ENCODE results near the gene RACGAP1.

RACGAP1 gene

DNA sequence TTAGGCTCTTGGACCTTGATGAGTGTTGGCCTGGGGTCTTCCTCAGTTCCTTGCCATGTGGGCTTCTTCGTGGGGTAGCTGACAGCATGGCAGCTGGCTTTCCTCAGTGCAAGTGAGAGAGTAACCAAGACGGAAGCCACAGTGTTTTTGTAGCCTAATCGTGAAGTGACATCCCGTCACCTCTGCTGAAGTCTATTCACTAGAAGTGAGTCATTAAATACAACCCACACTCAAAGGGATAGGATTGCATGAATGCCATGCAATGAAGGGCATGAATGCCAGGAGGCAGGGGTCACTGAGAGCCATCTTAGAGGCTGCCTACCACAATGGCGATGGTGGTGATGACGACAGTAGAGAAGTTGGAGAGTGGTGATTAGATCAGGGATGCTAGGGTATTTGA is 18.6 kb upstream of the RACGAP1 start:
- no peaks in the 10 kb centered on the region for H3K27me3 ChIP-seq (replicated peaks; ENCODE audit: control insufficient read depth, insufficient read depth, low read length, poor library complexity, severe bottlenecking)
- DNase-seq, result no peak
- no peak overlapping the region for H3K27ac ChIP-seq (ENCODE audit: insufficient read depth, low read length, poor library complexity, severe bottlenecking)
- no peaks in the 10 kb centered on the region for H3K9me3 ChIP-seq (ENCODE audit: control insufficient read depth, low read length)
- no peaks in the 10 kb centered on the region for H3K36me3 ChIP-seq (ENCODE audit: control insufficient read depth, insufficient read depth, low read length)
- no peak overlapping the region for H3K4me3 ChIP-seq (ENCODE audit: insufficient read depth, low read depth, low read length, poor library complexity, severe bottlenecking)
- no peaks in the 10 kb centered on the region for H3K4me1 ChIP-seq (ENCODE audit: control insufficient read depth, insufficient read depth, low read length, poor library complexity, severe bottlenecking)

DNA sequence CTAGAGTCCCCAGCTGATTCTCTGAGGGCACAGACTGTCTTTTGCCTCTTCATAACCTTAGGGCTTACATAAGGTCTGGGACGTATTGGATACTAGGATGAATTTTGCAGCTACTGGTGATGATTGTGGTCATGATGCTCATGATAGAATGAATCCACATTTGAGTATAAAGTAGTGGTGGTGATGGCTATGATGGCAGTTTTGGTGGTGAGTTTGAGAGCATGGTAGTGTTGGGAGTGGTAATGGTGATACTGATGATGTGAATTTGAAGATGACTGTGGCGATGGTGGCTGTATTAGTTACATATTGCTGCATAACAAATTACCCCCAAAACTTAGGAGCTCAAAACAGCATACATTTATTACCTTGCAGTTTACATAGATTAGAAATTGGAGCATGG is 18.0 kb upstream of the RACGAP1 start:
- no peaks in the 10 kb centered on the region for H3K9me3 ChIP-seq (ENCODE audit: control insufficient read depth, low read length)
- no peaks in the 10 kb centered on the region for H3K27me3 ChIP-seq (replicated peaks; ENCODE audit: control insufficient read depth, insufficient read depth, low read length, poor library complexity, severe bottlenecking)
- no peaks in the 10 kb centered on the region for H3K36me3 ChIP-seq (ENCODE audit: control insufficient read depth, insufficient read depth, low read length)
- H3K4me3 ChIP-seq (ENCODE audit: insufficient read depth, low read depth, low read length, poor library complexity, severe bottlenecking), result no peak overlapping the region
- no peaks in the 10 kb centered on the region for H3K4me1 ChIP-seq (ENCODE audit: control insufficient read depth, insufficient read depth, low read length, poor library complexity, severe bottlenecking)
- no peak overlapping the region for H3K27ac ChIP-seq (ENCODE audit: insufficient read depth, low read length, poor library complexity, severe bottlenecking)
- DNase-seq, result no peak

- no peaks in the 10 kb centered on the region for H3K9me3 ChIP-seq (ENCODE audit: control insufficient read depth, low read length)
- DNase-seq, result no peak
- H3K27ac ChIP-seq (ENCODE audit: insufficient read depth, low read length, poor library complexity, severe bottlenecking), result no peak overlapping the region
- no peaks in the 10 kb centered on the region for H3K36me3 ChIP-seq (ENCODE audit: control insufficient read depth, insufficient read depth, low read length)
- H3K4me1 ChIP-seq (ENCODE audit: control insufficient read depth, insufficient read depth, low read length, poor library complexity, severe bottlenecking), result no peaks in the 10 kb centered on the region
- no peaks in the 10 kb centered on the region for H3K27me3 ChIP-seq (replicated peaks; ENCODE audit: control insufficient read depth, insufficient read depth, low read length, poor library complexity, severe bottlenecking)
- H3K4me3 ChIP-seq (ENCODE audit: insufficient read depth, low read depth, low read length, poor library complexity, severe bottlenecking), result no peak overlapping the region
Observed at GRCh38 chr12:50042693-50043092, 17.4 kb upstream of the RACGAP1 start.

DNA sequence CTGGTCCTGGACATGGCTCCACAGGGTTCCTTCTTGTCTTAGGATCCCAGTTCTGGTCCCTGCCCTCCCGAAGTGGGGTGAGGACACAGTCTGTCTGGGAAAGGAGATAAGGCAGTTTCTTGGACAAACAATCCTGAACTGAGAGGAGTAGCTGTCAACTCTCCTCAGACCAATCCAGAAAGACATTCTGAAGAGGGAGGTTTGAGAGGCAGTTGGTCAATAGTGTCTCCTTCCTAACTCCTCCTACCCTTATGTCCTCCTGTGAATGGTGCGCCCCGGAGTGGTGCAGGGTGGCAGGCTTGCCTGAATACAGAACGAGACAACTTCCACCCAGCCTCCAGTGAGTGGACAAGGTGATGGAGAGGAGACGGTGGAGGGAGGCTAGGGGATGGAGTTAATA is 16.7 kb upstream of the RACGAP1 start:
- Histone ChIP-seq H3K27me3 (replicated peaks; ENCODE audit: control insufficient read depth, insufficient read depth, low read length, poor library complexity, severe bottlenecking) (no peaks in the 10 kb centered on the region), H3K4me3 (ENCODE audit: insufficient read depth, low read depth, low read length, poor library complexity, severe bottlenecking) (no peak overlapping the region), H3K4me1 (ENCODE audit: control insufficient read depth, insufficient read depth, low read length, poor library complexity, severe bottlenecking) (no peaks in the 10 kb centered on the region), H3K27ac (ENCODE audit: insufficient read depth, low read length, poor library complexity, severe bottlenecking) (no peak overlapping the region), H3K36me3 (ENCODE audit: control insufficient read depth, insufficient read depth, low read length) (no peaks in the 10 kb centered on the region), H3K9me3 (ENCODE audit: control insufficient read depth, low read length) (no peaks in the 10 kb centered on the region)
- no peak for DNase-seq

- Histone ChIP-seq H3K27ac (ENCODE audit: insufficient read depth, low read length, poor library complexity, severe bottlenecking) (no peak overlapping the region), H3K36me3 (ENCODE audit: control insufficient read depth, insufficient read depth, low read length) (no peaks in the 10 kb centered on the region), H3K9me3 (ENCODE audit: control insufficient read depth, low read length) (no peaks in the 10 kb centered on the region), H3K4me1 (ENCODE audit: control insufficient read depth, insufficient read depth, low read length, poor library complexity, severe bottlenecking) (no peaks in the 10 kb centered on the region), H3K4me3 (ENCODE audit: insufficient read depth, low read depth, low read length, poor library complexity, severe bottlenecking) (no peak overlapping the region), H3K27me3 (replicated peaks; ENCODE audit: control insufficient read depth, insufficient read depth, low read length, poor library complexity, severe bottlenecking) (no peaks in the 10 kb centered on the region)
- no peak for DNase-seq
Observed at GRCh38 chr12:50041062-50041860, 16.0 kb upstream of the RACGAP1 start.

- no peaks in the 10 kb centered on the region for H3K9me3 ChIP-seq (ENCODE audit: control insufficient read depth, low read length)
- no peaks in the 10 kb centered on the region for H3K27me3 ChIP-seq (replicated peaks; ENCODE audit: control insufficient read depth, insufficient read depth, low read length, poor library complexity, severe bottlenecking)
- H3K4me3 ChIP-seq (ENCODE audit: insufficient read depth, low read depth, low read length, poor library complexity, severe bottlenecking), result no peak overlapping the region
- DNase-seq, result no peak
- H3K36me3 ChIP-seq (ENCODE audit: control insufficient read depth, insufficient read depth, low read length), result no peaks in the 10 kb centered on the region
- H3K27ac ChIP-seq (ENCODE audit: insufficient read depth, low read length, poor library complexity, severe bottlenecking), result no peak overlapping the region
- no peaks in the 10 kb centered on the region for H3K4me1 ChIP-seq (ENCODE audit: control insufficient read depth, insufficient read depth, low read length, poor library complexity, severe bottlenecking)
Observed at GRCh38 chr12:50040657-50041056, 15.4 kb upstream of the RACGAP1 start.

- Histone ChIP-seq H3K4me1 (ENCODE audit: control insufficient read depth, insufficient read depth, low read length, poor library complexity, severe bottlenecking) (no peaks in the 10 kb centered on the region), H3K4me3 (ENCODE audit: insufficient read depth, low read depth, low read length, poor library complexity, severe bottlenecking) (no peak overlapping the region), H3K9me3 (ENCODE audit: control insufficient read depth, low read length) (no peaks in the 10 kb centered on the region), H3K36me3 (ENCODE audit: control insufficient read depth, insufficient read depth, low read length) (no peaks in the 10 kb centered on the region), H3K27me3 (replicated peaks; ENCODE audit: control insufficient read depth, insufficient read depth, low read length, poor library complexity, severe bottlenecking) (no peaks in the 10 kb centered on the region), H3K27ac (ENCODE audit: insufficient read depth, low read length, poor library complexity, severe bottlenecking) (no peak overlapping the region)
- peak; percentile 47 to 67 (median 57) for DNase-seq
Observed at GRCh38 chr12:50039151-50039835, 14.0 kb upstream of the RACGAP1 start.

- DNase-seq, result no peak
- Histone ChIP-seq H3K4me1 (ENCODE audit: control insufficient read depth, insufficient read depth, low read length, poor library complexity, severe bottlenecking) (no peaks in the 10 kb centered on the region), H3K36me3 (ENCODE audit: control insufficient read depth, insufficient read depth, low read length) (no peaks in the 10 kb centered on the region), H3K9me3 (ENCODE audit: control insufficient read depth, low read length) (no peaks in the 10 kb centered on the region), H3K4me3 (ENCODE audit: insufficient read depth, low read depth, low read length, poor library complexity, severe bottlenecking) (no peak overlapping the region), H3K27ac (ENCODE audit: insufficient read depth, low read length, poor library complexity, severe bottlenecking) (no peak overlapping the region), H3K27me3 (replicated peaks; ENCODE audit: control insufficient read depth, insufficient read depth, low read length, poor library complexity, severe bottlenecking) (no peaks in the 10 kb centered on the region)
Observed at GRCh38 chr12:50038336-50038735, 13.0 kb upstream of the RACGAP1 start.

- no peak overlapping the region for H3K27ac ChIP-seq (ENCODE audit: insufficient read depth, low read length, poor library complexity, severe bottlenecking)
Observed at GRCh38 chr12:50032854-50033581, 7.7 kb upstream of the RACGAP1 start.

GRCh38 chr12:50032515-50032853 is 7.2 kb upstream of the RACGAP1 start:
- no peak overlapping the region for H3K4me3 ChIP-seq (ENCODE audit: insufficient read depth, low read depth, low read length, poor library complexity, severe bottlenecking)

More at GRCh38 chr12:50032854-50033581, 7.7 kb upstream of the RACGAP1 start:
- peaks cover 3% of the 10 kb centered on the region for H3K4me1 ChIP-seq (ENCODE audit: control insufficient read depth, insufficient read depth, low read length, poor library complexity, severe bottlenecking)
- no peak overlapping the region for H3K4me3 ChIP-seq (ENCODE audit: insufficient read depth, low read depth, low read length, poor library complexity, severe bottlenecking)
- no peaks in the 10 kb centered on the region for H3K9me3 ChIP-seq (ENCODE audit: control insufficient read depth, low read length)
- H3K36me3 ChIP-seq (ENCODE audit: control insufficient read depth, insufficient read depth, low read length), result no peaks in the 10 kb centered on the region
- H3K27me3 ChIP-seq (replicated peaks; ENCODE audit: control insufficient read depth, insufficient read depth, low read length, poor library complexity, severe bottlenecking), result no peaks in the 10 kb centered on the region
- DNase-seq, result no peak

More at GRCh38 chr12:50032515-50032853, 7.2 kb upstream of the RACGAP1 start:
- Histone ChIP-seq H3K4me1 (ENCODE audit: control insufficient read depth, insufficient read depth, low read length, poor library complexity, severe bottlenecking) (peaks cover 3% of the 10 kb centered on the region), H3K27ac (ENCODE audit: insufficient read depth, low read length, poor library complexity, severe bottlenecking) (no peak overlapping the region), H3K9me3 (ENCODE audit: control insufficient read depth, low read length) (no peaks in the 10 kb centered on the region), H3K27me3 (replicated peaks; ENCODE audit: control insufficient read depth, insufficient read depth, low read length, poor library complexity, severe bottlenecking) (no peaks in the 10 kb centered on the region), H3K36me3 (ENCODE audit: control insufficient read depth, insufficient read depth, low read length) (no peaks in the 10 kb centered on the region)
- no peak for DNase-seq
